Tibial nerve (tissue), 4 donors: ENCODE data around the gene VPS13D. TPM values are rescaled to one million over a fixed set of nuclear protein-coding genes. Genes with fewer than 3 reads are reported as not detected.

Source experiments
- DNase-seq, 2 donors: peaks; one replicate each; pipeline ENCODE4 v3.0.0-alpha.2; 2019; ENCODE audit warnings: low spot score in 2 of 2
- H3K27ac ChIP-seq, 4 donors: fragments of 200-600 bp; sonication (generic) in 3 of 4; one replicate each; pipeline ENCODE4 v1.5.1; 2017 to 2019; ENCODE audit warnings: mild to moderate bottlenecking in 1 of 4
- H3K27me3 ChIP-seq, 2 donors: fragments of 200-600 bp; sonication (generic) in 1 of 2; one replicate each; pipeline versions ENCODE4 v1.5.1 to v1.6.0; 2017 to 2019
- H3K36me3 ChIP-seq, 3 donors: fragments of 200-600 bp; sonication (generic); one replicate each; pipeline ENCODE4 v1.5.1; 2018 to 2019
- H3K4me1 ChIP-seq, 4 donors: fragments of 200-600 bp; sonication (generic) in 3 of 4; one replicate each; pipeline ENCODE4 v1.5.1; 2017 to 2019
- H3K4me3 ChIP-seq, 4 donors: fragments of 200-600 bp; sonication (generic) in 3 of 4; one replicate each; pipeline ENCODE4 v1.5.1; 2017 to 2019; ENCODE audit warnings: mild to moderate bottlenecking in 1 of 4, moderate library complexity in 1 of 4
- H3K9me3 ChIP-seq, 4 donors: fragments of 200-600 bp; sonication (generic) in 3 of 4; one replicate each; pipeline ENCODE4 v1.5.1; 2017 to 2019
- CTCF ChIP-seq, 5 experiments: fragments of 200-600 bp in 3 of 5; fragments of 450-650 bp in 2 of 5; sonication (generic) in 3 of 5; IDR thresholded peaks; one replicate each; pipeline ENCODE4 v1.5.1; 2016 to 2019; ENCODE audit warnings: antibody characterized with exemption in 5 of 5, mild to moderate bottlenecking in 3 of 5, moderate library complexity in 2 of 5
- EP300 ChIP-seq, 2 donors: sonication (generic); formaldehyde crosslinking; IDR thresholded peaks; one replicate each; pipeline ENCODE4 v1.6.1; 2017; ENCODE audit warnings: antibody characterized with exemption in 2 of 2, mild to moderate bottlenecking in 1 of 2
- POLR2A ChIP-seq, 2 donors: fragments of 450-650 bp; IDR thresholded peaks; one replicate each; pipeline ENCODE4 v1.6.1; 2017; ENCODE audit warnings: antibody characterized with exemption in 2 of 2, mild to moderate bottlenecking in 2 of 2, moderate library complexity in 2 of 2
- WGBS, 2 donors: methylation state at CpG; one replicate each; pipeline ENCODE4 v1.1.5; 2018; 5-methylcytosine and 5-hydroxymethylcytosine counted together
- total RNA-seq, 4 donors: library from RNA; depleted of rRNA; stranded (reverse); fragments of >200 nt; gene quantifications; one replicate each; pipeline ENCODE4 v1.1.0, GENCODE V29; 2016

VPS13D gene
- total RNA-seq, 4 donors from 2014 or later, result 99.2 to 132 (median 110) TPM

GRCh38 chr1:12183095-12183794 lies 46.6 kb upstream of the VPS13D start:
- Histone ChIP-seq H3K4me1 (peaks cover 0 to 97% (median 78%) of the 10 kb centered on the region in 4 donors), H3K4me3 (no peak overlapping the region), H3K9me3 (no peaks in the 10 kb centered on the region), H3K36me3 (no peaks in the 10 kb centered on the region), H3K27ac (peak overlapping the region; percentile 84 to 97 (median 87)), H3K27me3 (no peaks in the 10 kb centered on the region)
- TF ChIP-seq CTCF (IDR thresholded peaks at IDR 0.05) (no peak), EP300 (IDR thresholded peaks at IDR 0.05) (no peak), POLR2A (IDR thresholded peaks at IDR 0.05) (no peak)
- 88 to 89% methylated on average over 7 of the region's 7 CpGs for WGBS, 2 donors
- DNase-seq, result no peak

- DNase-seq, result peak; percentile 46 to 67
- no peaks in the 10 kb centered on the region for H3K9me3 ChIP-seq
- H3K4me3 ChIP-seq, result peak overlapping the region in 3 of 4 donors; percentile 11 to 24 (median 20)
- TF ChIP-seq POLR2A (IDR thresholded peaks at IDR 0.05) (peak; percentile 32 to 45), CTCF (IDR thresholded peaks at IDR 0.05) (peak; percentile 14 to 43 (median 19)), EP300 (IDR thresholded peaks at IDR 0.05) (peak; percentile 85 to 89)
- peaks cover 0 to 97% (median 78%) of the 10 kb centered on the region in 4 donors for H3K4me1 ChIP-seq
- no peaks in the 10 kb centered on the region for H3K36me3 ChIP-seq
- no peaks in the 10 kb centered on the region for H3K27me3 ChIP-seq
- peak overlapping the region; percentile 84 to 97 (median 87) for H3K27ac ChIP-seq
- WGBS, 2 donors, result 4% methylated on average over 9 to 10 of the region's 10 CpGs
These were observed 45.7 kb upstream of the VPS13D start for GRCh38 chr1:12184008-12184681.

GRCh38 chr1:12185036-12185917 lies 44.6 kb upstream of the VPS13D start:
- WGBS, 2 donors, result 42 to 64% methylated on average over 16 to 19 of the region's 19 CpGs
- no peaks in the 10 kb centered on the region for H3K27me3 ChIP-seq
- TF ChIP-seq CTCF (IDR thresholded peaks at IDR 0.05), result no peak
- no peak for TF ChIP-seq EP300 (IDR thresholded peaks at IDR 0.05)
- no peak for TF ChIP-seq POLR2A (IDR thresholded peaks at IDR 0.05)
- peaks cover 0 to 95% (median 69%) of the 10 kb centered on the region in 4 donors for H3K4me1 ChIP-seq
- H3K9me3 ChIP-seq, result no peaks in the 10 kb centered on the region
- H3K27ac ChIP-seq, result peak overlapping the region; percentile 84 to 97 (median 87)
- DNase-seq, result no peak
- peak overlapping the region in 3 of 4 donors; percentile 11 to 24 (median 20) for H3K4me3 ChIP-seq
- H3K36me3 ChIP-seq, result no peaks in the 10 kb centered on the region

- Histone ChIP-seq H3K27me3 (no peaks in the 10 kb centered on the region), H3K4me1 (peaks cover 0 to 86% (median 61%) of the 10 kb centered on the region in 4 donors), H3K36me3 (peaks cover 0 to 7% (median 0%) of the 10 kb centered on the region in 3 donors), H3K27ac (peak overlapping the region; percentile 84 to 97 (median 87)), H3K9me3 (no peaks in the 10 kb centered on the region), H3K4me3 (peak overlapping the region in 1 of 4 donors; percentile 24)
- no peak for TF ChIP-seq POLR2A (IDR thresholded peaks at IDR 0.05)
- TF ChIP-seq CTCF (IDR thresholded peaks at IDR 0.05), result no peak
- TF ChIP-seq EP300 (IDR thresholded peaks at IDR 0.05), result no peak
- DNase-seq, result no peak
- 52 to 64% methylated on average over 11 of the region's 13 CpGs for WGBS, 2 donors
These were observed 43.7 kb upstream of the VPS13D start for GRCh38 chr1:12185918-12186678.
